Brain microvascular endothelial cell (primary cell): ENCODE measurements around the gene SCN4B.
"Not testable (repeated sequence)": the region's sequence is repeated elsewhere in the genome, so short reads cannot be mapped to it uniquely, and the experiment has no call there.

Experiments used
- DNase-seq: peaks from one replicate; pipeline ENCODE4 v3.0.0-alpha.2; 2020
- H3K27ac ChIP-seq: fragments of 250-450 bp; sonication (Bioruptor Pico); 2 replicates; pipeline ENCODE4 v1.5.1; 2020; ENCODE audit warnings: mild to moderate bottlenecking, moderate library complexity
- H3K27me3 ChIP-seq: fragments of 250-450 bp; sonication (Bioruptor Pico); replicated peaks from 2 replicates; pipeline ENCODE4 v1.5.1; 2020; ENCODE audit warnings: mild to moderate bottlenecking
- H3K36me3 ChIP-seq: fragments of 250-450 bp; sonication (Bioruptor Pico); replicated peaks from 2 replicates; pipeline ENCODE4 v1.5.1; 2020; ENCODE audit warnings: mild to moderate bottlenecking
- H3K4me3 ChIP-seq: 2 replicates; pipeline ENCODE4 v1.5.1; 2011; ENCODE audit warnings: low read depth, mild to moderate bottlenecking, control low read depth, low read length, moderate library complexity
- CTCF ChIP-seq: IDR thresholded peaks from 2 replicates; pipeline ENCODE4 v1.5.1; 2011; ENCODE audit warnings: low read depth, mild to moderate bottlenecking, moderate library complexity, low read length, control low read depth, inconsistent platforms; ENCODE audit errors: missing control alignments
- in situ Hi-C: cut with HindIII; loops from 2 replicates; pipeline ENCODE4 v1.10.0; 2017; ENCODE audit warnings: low sequenced_read_pairs, low pct_ligation_motif_present

Gene SCN4B

DNA sequence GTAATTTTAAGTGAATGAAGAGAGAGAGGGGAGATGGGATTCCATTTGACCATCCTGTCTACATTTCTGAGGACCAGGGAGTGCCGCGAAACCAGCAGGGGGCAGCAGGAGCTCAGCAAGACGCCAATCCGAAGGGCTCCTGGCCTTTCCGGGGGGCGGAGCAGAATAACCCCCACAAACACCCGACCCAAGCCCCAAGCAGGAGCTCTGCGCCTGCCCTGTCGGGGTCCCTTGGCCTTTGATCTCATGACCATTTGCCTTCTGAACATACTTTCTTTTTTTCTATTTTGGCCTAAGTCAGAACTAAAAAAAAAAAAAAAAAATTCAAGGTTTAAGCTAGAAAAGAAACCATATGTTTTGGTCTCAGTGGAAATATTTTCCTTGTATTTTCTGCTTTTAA, 45.7 kb upstream of the SCN4B start:
- in situ Hi-C loops = no loop called here
- no peak overlapping the region for H3K4me3 ChIP-seq
- H3K27ac ChIP-seq = no peak overlapping the region
- TF ChIP-seq CTCF = peak; percentile 96
- peak; percentile 59 for DNase-seq
- H3K27me3 ChIP-seq = no peaks in the 10 kb centered on the region
- no peaks in the 10 kb centered on the region for H3K36me3 ChIP-seq

DNA sequence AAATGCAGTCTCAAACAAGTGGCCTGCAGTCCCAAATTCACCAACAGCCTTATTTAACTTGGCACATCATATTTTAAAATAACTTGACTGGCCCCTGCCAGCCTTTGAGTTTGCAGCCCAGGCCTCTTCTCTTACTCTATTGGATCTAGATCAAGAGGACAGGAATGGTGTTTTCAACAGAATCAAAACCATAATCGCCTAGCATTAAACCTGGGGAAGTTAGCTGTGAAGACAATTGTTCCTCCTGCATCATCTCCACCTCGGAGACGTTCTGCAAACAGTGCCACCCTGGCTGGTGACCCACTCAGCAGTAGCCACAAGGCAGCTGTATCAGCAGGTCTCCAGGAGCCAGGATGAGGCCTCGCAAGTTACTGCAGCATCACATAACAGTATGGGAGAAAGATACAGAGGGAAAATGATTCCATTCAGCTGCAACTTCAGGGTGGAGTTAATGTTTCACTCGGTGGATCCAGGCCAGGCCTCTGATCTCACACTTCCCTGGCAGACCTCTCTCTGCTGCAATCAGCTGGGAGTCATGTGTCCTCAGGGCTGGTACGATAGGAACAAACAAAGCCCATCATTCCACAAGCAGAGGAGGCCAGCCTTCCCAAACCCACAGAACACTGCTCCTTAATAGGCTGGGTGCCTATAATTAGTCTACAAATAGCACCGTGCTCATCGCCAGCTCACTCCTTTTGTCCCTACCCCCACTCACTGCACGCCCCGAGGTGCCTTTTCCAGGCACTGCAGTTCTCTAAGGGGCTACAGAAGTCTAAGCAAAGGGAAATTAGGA, 42.4 kb upstream of the SCN4B start:
- Histone ChIP-seq H3K27me3 (no peaks in the 10 kb centered on the region), H3K4me3 (no peak overlapping the region), H3K36me3 (no peaks in the 10 kb centered on the region), H3K27ac (no peak overlapping the region)
- no peak for TF ChIP-seq CTCF
- in situ Hi-C loops = no loop called here
- peak; percentile 9 for DNase-seq

GRCh38 chr11:118193910-118194566, 41.4 kb upstream of the SCN4B start:
- DNase-seq = no peak
- TF ChIP-seq CTCF = no peak
- in situ Hi-C loops = no loop called here

DNA sequence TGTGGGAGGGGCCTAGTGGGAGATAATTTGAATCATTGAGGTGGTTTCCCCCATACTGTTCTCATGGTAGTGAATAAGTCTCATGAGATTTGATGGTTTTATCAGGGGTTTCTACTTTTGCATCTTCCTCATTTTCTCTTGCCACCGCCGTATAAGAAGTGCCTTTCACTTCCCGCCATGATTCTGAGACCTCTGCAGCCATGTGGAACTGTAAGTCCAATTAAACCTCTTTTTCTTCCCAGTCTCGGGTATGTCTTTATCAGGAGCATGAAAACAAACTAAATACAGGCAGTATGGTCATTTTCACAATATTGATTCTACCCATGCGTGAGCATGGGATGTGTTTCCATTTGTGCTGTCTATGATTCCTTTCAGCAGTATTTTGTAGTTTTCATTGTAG, 40.2 kb upstream of the SCN4B start:
- H3K4me3 ChIP-seq, H3K27ac ChIP-seq, in situ Hi-C loops, DNase-seq, H3K36me3 ChIP-seq, H3K27me3 ChIP-seq: not testable (repeated sequence)

More at GRCh38 chr11:118193910-118194566, 41.4 kb upstream of the SCN4B start:
- Histone ChIP-seq H3K27ac (no peak overlapping the region), H3K36me3 (no peaks in the 10 kb centered on the region), H3K27me3 (no peaks in the 10 kb centered on the region), H3K4me3 (no peak overlapping the region)

- H3K27me3 ChIP-seq, H3K36me3 ChIP-seq, H3K27ac ChIP-seq, DNase-seq, in situ Hi-C loops, H3K4me3 ChIP-seq: not testable (repeated sequence)
These were observed 38.4 kb upstream of the SCN4B start for GRCh38 chr11:118190942-118191506.

DNA sequence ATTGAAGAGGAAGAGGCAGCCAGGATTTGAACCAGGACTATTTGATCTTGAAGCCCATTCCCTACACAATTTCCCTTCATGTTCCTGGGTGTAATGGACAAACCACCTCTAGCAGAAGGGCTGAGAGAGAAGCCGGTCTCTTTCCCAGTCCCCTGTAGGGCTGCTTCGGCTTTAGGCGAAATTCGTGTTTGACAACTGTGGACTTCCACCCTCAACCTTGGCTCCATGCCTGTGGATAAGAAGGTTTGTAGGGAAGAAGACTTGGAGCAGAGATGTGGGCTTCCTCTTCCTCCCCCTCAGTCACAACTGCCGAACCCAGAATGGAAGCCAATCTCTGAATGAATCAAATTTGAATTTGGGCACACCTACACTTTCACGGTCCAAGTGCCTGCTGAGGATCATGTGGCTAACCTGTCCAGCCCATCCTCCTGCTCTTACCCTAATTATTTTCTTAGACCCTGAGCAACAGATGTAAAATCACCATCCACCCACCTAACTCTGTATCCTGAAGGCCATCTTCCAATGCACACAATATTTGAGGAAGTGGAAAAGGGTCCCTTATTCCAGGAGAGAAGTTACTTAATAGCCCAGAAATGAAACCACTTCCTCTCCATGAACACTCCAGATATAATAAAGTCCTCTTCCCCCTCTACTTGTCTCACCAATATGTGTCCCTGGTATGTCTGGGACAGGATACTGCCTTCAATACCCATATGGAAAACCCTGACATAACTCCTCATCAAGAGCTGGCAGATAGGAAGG, 33.9 kb upstream of the SCN4B start:
- in situ Hi-C loops = no loop called here
- Histone ChIP-seq H3K27me3 (no peaks in the 10 kb centered on the region), H3K27ac (no peak overlapping the region), H3K4me3 (no peak overlapping the region), H3K36me3 (no peaks in the 10 kb centered on the region)
- DNase-seq = no peak
- no peak for TF ChIP-seq CTCF
